ENCODE data around the gene DMBX1. TPM values are rescaled to one million over a fixed set of nuclear protein-coding genes. Genes with fewer than 3 reads are reported as not detected.

DMBX1 gene
- total and polyA plus RNA-seq, 9 of the 15 experiments (the other 6 are each of a cell fraction or from before 2014, with no cell fraction given): 0.25 to 4.3 (median 1.0) TPM

DNA sequence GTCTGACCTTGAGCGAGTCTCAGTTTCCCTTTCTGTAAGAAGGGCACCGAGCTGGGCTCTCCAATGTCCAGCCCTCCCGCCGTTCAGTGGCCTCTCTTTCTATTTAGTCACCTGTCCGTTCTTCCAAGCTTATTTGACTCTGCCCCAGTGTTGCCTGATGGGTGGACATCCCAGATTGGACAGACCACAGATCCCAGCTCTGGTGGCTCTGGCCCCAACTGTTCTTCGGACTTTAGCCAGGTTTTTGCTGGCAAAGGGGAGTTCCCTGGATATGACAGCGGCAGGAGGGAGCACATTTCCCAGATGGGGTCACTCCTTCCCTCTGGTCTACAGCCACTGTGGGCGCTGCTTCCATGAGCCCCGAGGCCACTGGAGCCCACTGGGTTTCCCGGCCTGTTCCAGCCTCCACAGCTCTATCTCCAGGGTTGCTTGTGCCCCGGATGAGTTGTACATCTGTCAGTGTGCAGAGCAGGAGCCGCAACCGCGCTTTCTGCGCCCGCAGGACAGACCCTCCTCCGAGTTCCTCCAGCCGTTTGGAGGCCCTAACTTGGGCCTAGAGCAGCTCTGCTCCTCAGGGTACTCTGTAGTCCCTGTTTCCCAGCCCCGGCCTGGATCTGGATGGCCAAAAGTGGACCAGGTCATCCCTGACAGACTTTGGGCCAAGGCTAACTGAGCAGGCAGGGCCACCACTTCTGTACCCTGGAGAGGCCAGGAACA, 3.8 kb downstream of the DMBX1 start (continued):
- TF ChIP-seq NONO (IDR thresholded peaks at IDR 0.05; ENCODE audit: low read depth in 2 of 2, low read length in 1 of 2) (no peak), ZFP1 (CRISPR knock-in tag; IDR thresholded peaks at IDR 0.05) (no peak), ZZZ3 (IDR thresholded peaks at IDR 0.05) (no peak), ZNF121 (CRISPR knock-in tag; conservative IDR thresholded peaks at IDR 0.05) (no peak)

DNA sequence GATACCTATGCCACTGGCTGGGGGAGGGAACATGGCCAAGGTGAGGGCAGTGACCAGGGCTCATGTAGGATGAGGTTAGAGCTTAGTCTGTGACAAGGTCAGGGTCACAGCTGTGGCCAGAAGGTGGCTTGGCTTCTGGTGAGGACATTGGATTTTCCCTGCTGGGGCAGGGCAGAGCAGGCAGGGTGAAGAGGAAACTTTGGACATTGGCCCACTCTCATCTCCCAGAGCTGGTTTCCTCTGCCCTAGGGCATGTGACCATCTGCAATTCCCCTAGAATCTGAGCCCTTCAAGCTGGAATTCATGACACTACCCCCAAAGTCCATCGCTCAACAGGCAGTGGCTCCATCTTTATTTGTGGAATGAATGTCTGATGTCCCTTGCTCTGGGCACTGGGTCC, 5.3 kb downstream of the DMBX1 start:
- no peaks in the 10 kb centered on the region for H3K79me2 ChIP-seq (ENCODE audit: control insufficient read depth, insufficient read depth, low read length)
- 71% methylated on average over 1 of the region's 1 CpG for WGBS (ENCODE audit: insufficient coverage, low coverage, missing lambda C conversion rate)
- H3K9me1 ChIP-seq (ENCODE audit: control insufficient read depth, insufficient read depth, low read length): no peaks in the 10 kb centered on the region
- H2AFZ ChIP-seq (ENCODE audit: low read depth, low read length): no peak overlapping the region
- FAIRE-seq: no peak
- no peaks in the 10 kb centered on the region for H3K9me3 ChIP-seq (replicated peaks; ENCODE audit: control insufficient read depth, insufficient read depth, low read depth, low read length)
- no peak overlapping the region for H3K4me2 ChIP-seq (ENCODE audit: insufficient read depth, low read length)
- BruUV-seq (replicated peaks): no TSS peak
- no peaks in the 10 kb centered on the region for H3K36me3 ChIP-seq (ENCODE audit: control insufficient read depth, insufficient read depth, low read length)
- in situ Hi-C loops (cut with MboI) (no loop called here), intact Hi-C loops (cut with micrococcal nuclease) (no loop called here)
- ChIA-PET CTCF (ENCODE audit: low intra/inter-chr PET ratio) (no interaction called here), POLR2A (interaction anchor here (0.6 to 1.7 kb wide), 5 partner anchors 8 to 36 kb away, joined by 3 to 10 read pairs (median 6); no protein-coding TSS in a partner anchor)
- no peak overlapping the region for H3K4me3 ChIP-seq
- no peak overlapping the region for H3K27ac ChIP-seq (ENCODE audit: extremely low read depth, low read depth, low read length)
- no peak for ATAC-seq
- H3K4me1 ChIP-seq (replicated peaks in 1 of 2; ENCODE audit: control insufficient read depth in 2 of 2, insufficient read depth in 2 of 2, low read length in 2 of 2): peaks cover 6 to 30% of the 10 kb centered on the region in 2 experiments; a peak in 3 of 5 replicates
- H3K27me3 ChIP-seq (ENCODE audit: control insufficient read depth in 2 of 2, insufficient read depth in 2 of 2, low read length in 2 of 2): no peaks in the 10 kb centered on the region
- DNase-seq (ENCODE audit: extremely low read depth in 1 of 4, low spot score in 3 of 4): no peak
- H4K20me1 ChIP-seq (replicated peaks; ENCODE audit: control insufficient read depth, insufficient read depth, low read length): no peaks in the 10 kb centered on the region
- peak overlapping the region in 1 of 2 experiments; percentile 7; a peak in 1 of 4 replicates for H3K9ac ChIP-seq (ENCODE audit: insufficient read depth in 1 of 2, low read depth in 2 of 2, low read length in 2 of 2)
- TF ChIP-seq ILF3 (IDR thresholded peaks at IDR 0.05; ENCODE audit: borderline replicate concordance): no peak
- no peak for TF ChIP-seq NRF1 (conservative IDR thresholded peaks at IDR 0.05 in 1 of 2, IDR thresholded peaks at IDR 0.05 in 1 of 2)
- no peak for TF ChIP-seq ESRRB (CRISPR knock-in tag; IDR thresholded peaks at IDR 0.05; ENCODE audit: borderline replicate concordance)
- no peak for TF ChIP-seq NCOA2 (IDR thresholded peaks at IDR 0.05; ENCODE audit: partially characterized antibody in 2 of 2)
- TF ChIP-seq HNRNPLL (IDR thresholded peaks at IDR 0.05; ENCODE audit: low read depth, low read length, poor library complexity, severe bottlenecking): no peak
- TF ChIP-seq GATAD2B (IDR thresholded peaks at IDR 0.05; ENCODE audit: borderline replicate concordance): no peak
- TF ChIP-seq CREB1 (IDR thresholded peaks at IDR 0.05): no peak
- no peak for TF ChIP-seq CREB1 (CRISPR knock-in tag; IDR thresholded peaks at IDR 0.05)
